WTC11 (cell line): ENCODE data around the gene CPT1C. TPM values are rescaled to one million over a fixed set of nuclear protein-coding genes. Genes with fewer than 3 reads are reported as not detected.

Experiments
- ATAC-seq: fragments of 200-7000 bp; cut with Tn5 transposase; 2 replicates; pipeline ENCODE4 v1.10.0; 2021; ENCODE audit warnings: mild to moderate bottlenecking, moderate library complexity
- CTCF ChIA-PET: fragments of 300-600 bp; sonication (Branson Sonifier 250); formaldehyde crosslinking; loops from one replicate; lab custom pipeline; 2021; ENCODE audit warnings: antibody characterized with exemption; lab: Charles Lee
- POLR2A ChIA-PET: fragments of 350-600 bp; sonication (Branson Sonifier 250); formaldehyde crosslinking; loops from one replicate; lab custom pipeline; 2021; ENCODE audit warnings: antibody characterized with exemption; lab: Charles Lee
- DNase-seq: peaks from one replicate; pipeline ENCODE4 v3.0.0; 2021; ENCODE audit warnings: low spot score
- H3K27ac Mint-ChIP-seq: 2 replicates; pipeline ENCODE4 v1.8.0; 2021; ENCODE audit warnings: mixed read lengths
- H3K27me3 Mint-ChIP-seq: 2 replicates; pipeline ENCODE4 v1.8.0; 2021; ENCODE audit warnings: low read depth, mild to moderate bottlenecking, moderate library complexity, mixed read lengths
- H3K36me3 Mint-ChIP-seq: 2 replicates; pipeline ENCODE4 v1.8.0; 2021; ENCODE audit warnings: mixed read lengths
- H3K4me1 Mint-ChIP-seq: 2 replicates; pipeline ENCODE4 v1.8.0; 2022; ENCODE audit warnings: mixed read lengths
- H3K4me3 Mint-ChIP-seq: 2 replicates; pipeline ENCODE4 v1.8.0; 2021; ENCODE audit warnings: mild to moderate bottlenecking, moderate library complexity, mixed read lengths
- H3K9me3 Mint-ChIP-seq: 2 replicates; pipeline ENCODE4 v1.8.0; 2021; ENCODE audit warnings: mixed read lengths
- AFF4 ChIP-seq: sonication (generic); formaldehyde crosslinking; IDR thresholded peaks from 2 replicates; pipeline ENCODE4 v1.8.1; 2023; ENCODE audit warnings: mild to moderate bottlenecking, missing genetic modification reagents, borderline replicate concordance
- E2F1 ChIP-seq: sonication (generic); formaldehyde crosslinking; IDR thresholded peaks from 2 replicates; pipeline ENCODE4 v1.8.0; 2022; ENCODE audit warnings: mild to moderate bottlenecking, missing genetic modification reagents
- EMX1 ChIP-seq: fragments of 250-450 bp; sonication (Bioruptor Pico); IDR thresholded peaks from 2 replicates; pipeline ENCODE4 v1.8.0; 2021; ENCODE audit warnings: mild to moderate bottlenecking
- HMGA2 ChIP-seq: fragments of 250-450 bp; sonication (Bioruptor Pico); IDR thresholded peaks from 2 replicates; pipeline ENCODE4 v1.4.0; 2021; ENCODE audit warnings: mild to moderate bottlenecking, moderate library complexity
- IRF2 ChIP-seq: sonication (generic); formaldehyde crosslinking; IDR thresholded peaks from 2 replicates; pipeline ENCODE4 v1.8.0; 2022; ENCODE audit warnings: low read depth, missing genetic modification reagents, borderline replicate concordance
- JAZF1 ChIP-seq: fragments of 250-450 bp; sonication (Bioruptor Pico); IDR thresholded peaks from 2 replicates; pipeline ENCODE4 v1.9.0; 2021; ENCODE audit warnings: moderate library complexity, mild to moderate bottlenecking, inconsistent platforms
- KAT7 ChIP-seq: sonication (generic); formaldehyde crosslinking; IDR thresholded peaks from 2 replicates; pipeline ENCODE4 v1.8.1; 2023; ENCODE audit warnings: missing genetic modification reagents, mild to moderate bottlenecking, borderline replicate concordance
- NR1H2 ChIP-seq: sonication (generic); formaldehyde crosslinking; IDR thresholded peaks from 2 replicates; pipeline ENCODE4 v1.9.0; 2021; ENCODE audit warnings: mild to moderate bottlenecking, moderate library complexity, missing genetic modification reagents
- OVOL2 ChIP-seq: fragments of 250-450 bp; sonication (Bioruptor Pico); IDR thresholded peaks from 2 replicates; pipeline ENCODE4 v1.9.0; 2021; ENCODE audit warnings: mild to moderate bottlenecking, borderline replicate concordance
- PRRX2 ChIP-seq: fragments of 250-450 bp; sonication (Bioruptor Pico); IDR thresholded peaks from 2 replicates; pipeline ENCODE4 v1.8.0; 2021; ENCODE audit warnings: mild to moderate bottlenecking
- RELA ChIP-seq: sonication (generic); formaldehyde crosslinking; IDR thresholded peaks from 2 replicates; pipeline ENCODE4 v1.8.1; 2022; ENCODE audit warnings: missing genetic modification reagents, mild to moderate bottlenecking, borderline replicate concordance
- RORB ChIP-seq: fragments of 250-450 bp; sonication (Bioruptor Pico); IDR thresholded peaks from 2 replicates; pipeline ENCODE4 v1.9.0; 2021; ENCODE audit warnings: mild to moderate bottlenecking
- TEAD1 ChIP-seq: sonication (generic); formaldehyde crosslinking; IDR thresholded peaks from 2 replicates; pipeline ENCODE4 v1.8.0; 2022; ENCODE audit warnings: mild to moderate bottlenecking, missing genetic modification reagents
- TEAD4 ChIP-seq: sonication (generic); formaldehyde crosslinking; IDR thresholded peaks from 2 replicates; pipeline ENCODE4 v1.8.0; 2022; ENCODE audit warnings: mild to moderate bottlenecking, missing genetic modification reagents
- TP53 ChIP-seq: sonication (generic); formaldehyde crosslinking; IDR thresholded peaks from 2 replicates; pipeline ENCODE4 v1.8.1; 2023; ENCODE audit warnings: mild to moderate bottlenecking, missing genetic modification reagents
- USF2 ChIP-seq: sonication (generic); formaldehyde crosslinking; IDR thresholded peaks from 2 replicates; pipeline ENCODE4 v1.8.1; 2023; ENCODE audit warnings: mild to moderate bottlenecking, missing genetic modification reagents, moderate library complexity
- ZBTB21 ChIP-seq: sonication (generic); formaldehyde crosslinking; IDR thresholded peaks from 2 replicates; pipeline ENCODE4 v1.8.1; 2023; ENCODE audit warnings: mild to moderate bottlenecking, missing genetic modification reagents, borderline replicate concordance
- ZNF317 ChIP-seq: sonication (generic); formaldehyde crosslinking; IDR thresholded peaks from 2 replicates; pipeline ENCODE4 v1.8.1; 2023; ENCODE audit warnings: low read depth, mild to moderate bottlenecking, moderate library complexity, missing genetic modification reagents, borderline replicate concordance
- ZNF671 ChIP-seq: fragments of 250-450 bp; sonication (Bioruptor Pico); IDR thresholded peaks from 2 replicates; pipeline ENCODE4 v1.8.0; 2021; ENCODE audit warnings: mild to moderate bottlenecking
- total RNA-seq: library from RNA; stranded (reverse); gene quantifications from 3 replicates; pipeline ENCODE4 v1.2.3, GENCODE V29; 2021
- TF ChIP-seq, protein P1 (sequence below): sonication (generic); formaldehyde crosslinking; IDR thresholded peaks from 2 replicates; pipeline ENCODE4 v1.8.1; 2022; ENCODE audit warnings: missing genetic modification reagents, borderline replicate concordance

The CPT1C gene
- total RNA-seq, 1 experiment from 2014 or later, result 74.6 TPM

GRCh38 chr19:49658139-49658517 lies 32.8 kb upstream of the CPT1C start (continued):
- TF ChIP-seq IRF2 (CRISPR knock-in tag) (no peak), OVOL2 (CRISPR knock-in tag) (no peak), AFF4 (CRISPR knock-in tag) (no peak), ZNF317 (CRISPR knock-in tag) (no peak), ZNF671 (CRISPR knock-in tag) (no peak), NR1H2 (CRISPR knock-in tag) (no peak), E2F1 (CRISPR knock-in tag) (no peak), HMGA2 (CRISPR knock-in tag) (no peak), TEAD4 (CRISPR knock-in tag) (no peak), RORB (CRISPR knock-in tag) (no peak)
- TF ChIP-seq, all 79 proteins: peak for 0

- TF ChIP-seq EMX1 (CRISPR knock-in tag) (no peak), RELA (CRISPR knock-in tag) (0 out of 2 replicates have a peak, but pooled peaks have one; percentile 17)
- TF ChIP-seq, all 79 proteins: peak for 1
- no peak overlapping the region for H3K27ac Mint-ChIP-seq
- H3K4me3 Mint-ChIP-seq, result no peak overlapping the region
- peaks cover 7% of the 10 kb centered on the region for H3K9me3 Mint-ChIP-seq
- H3K4me1 Mint-ChIP-seq, result peaks cover 10% of the 10 kb centered on the region
- DNase-seq (no peak), ATAC-seq (no peak)
- ChIA-PET POLR2A (no interaction called here), CTCF (interaction anchor here (1.0 to 1.3 kb wide), 2 partner anchors 18 to 22 kb away, joined by 3 to 4 read pairs; partner anchors contain the start of gene PRMT1)
- no peaks in the 10 kb centered on the region for H3K27me3 Mint-ChIP-seq
- peaks cover 73% of the 10 kb centered on the region for H3K36me3 Mint-ChIP-seq
Observed at GRCh38 chr19:49658566-49659442, 32.1 kb upstream of the CPT1C start.

DNA sequence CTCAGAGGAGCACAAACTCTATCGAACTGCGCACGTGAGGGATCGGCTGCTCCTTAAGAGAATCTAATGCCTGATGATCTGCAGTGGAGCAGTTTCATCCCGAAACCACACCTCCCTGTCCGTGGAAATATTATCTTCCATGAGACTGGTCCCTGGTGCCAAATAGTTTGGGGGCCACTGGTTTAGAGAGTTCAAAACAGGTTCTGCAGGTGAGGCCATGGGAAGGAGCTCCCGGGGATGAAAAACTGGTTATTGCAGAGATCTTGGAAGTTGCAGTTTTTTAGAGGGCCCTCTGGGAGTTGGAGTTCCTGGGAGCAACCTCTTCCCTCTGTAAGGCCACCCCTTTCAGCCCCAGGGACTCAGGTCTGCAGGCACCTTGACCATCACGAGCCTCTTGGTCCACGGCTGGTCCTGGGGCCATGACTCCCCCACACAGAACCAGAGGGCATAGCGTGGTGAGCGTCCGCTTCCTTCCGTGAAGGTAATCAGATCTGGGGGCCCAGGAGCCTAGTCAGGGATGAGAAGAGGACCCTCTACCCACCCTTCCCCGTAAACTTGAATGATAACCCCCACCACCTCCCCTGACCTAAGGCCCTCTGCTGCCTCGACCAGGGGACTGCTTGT lies 30.5 kb upstream of the CPT1C start:
- no peak for DNase-seq
- H3K36me3 Mint-ChIP-seq, result peaks cover 64% of the 10 kb centered on the region
- TF ChIP-seq JAZF1 (CRISPR knock-in tag) (no peak), HMGA2 (CRISPR knock-in tag) (no peak), PRRX2 (CRISPR knock-in tag) (no peak), TEAD4 (CRISPR knock-in tag) (no peak), TEAD1 (CRISPR knock-in tag) (no peak), KAT7 (CRISPR knock-in tag) (no peak), ZBTB21 (no peak), RELA (CRISPR knock-in tag) (no peak), TP53 (CRISPR knock-in tag) (no peak), USF2 (CRISPR knock-in tag) (no peak)
- TF ChIP-seq, protein P1, sequence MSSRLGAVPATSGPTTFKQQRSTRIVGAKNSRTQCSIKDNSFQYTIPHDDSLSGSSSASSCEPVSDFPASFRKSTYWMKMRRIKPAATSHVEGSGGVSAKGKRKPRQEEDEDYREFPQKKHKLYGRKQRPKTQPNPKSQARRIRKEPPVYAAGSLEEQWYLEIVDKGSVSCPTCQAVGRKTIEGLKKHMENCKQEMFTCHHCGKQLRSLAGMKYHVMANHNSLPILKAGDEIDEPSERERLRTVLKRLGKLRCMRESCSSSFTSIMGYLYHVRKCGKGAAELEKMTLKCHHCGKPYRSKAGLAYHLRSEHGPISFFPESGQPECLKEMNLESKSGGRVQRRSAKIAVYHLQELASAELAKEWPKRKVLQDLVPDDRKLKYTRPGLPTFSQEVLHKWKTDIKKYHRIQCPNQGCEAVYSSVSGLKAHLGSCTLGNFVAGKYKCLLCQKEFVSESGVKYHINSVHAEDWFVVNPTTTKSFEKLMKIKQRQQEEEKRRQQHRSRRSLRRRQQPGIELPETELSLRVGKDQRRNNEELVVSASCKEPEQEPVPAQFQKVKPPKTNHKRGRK, result no peak
- TF ChIP-seq, all 79 proteins: peak for 0
- no peak for ATAC-seq
- peaks cover 7% of the 10 kb centered on the region for H3K9me3 Mint-ChIP-seq
- H3K4me3 Mint-ChIP-seq, result no peak overlapping the region
- no peaks in the 10 kb centered on the region for H3K27me3 Mint-ChIP-seq
- CTCF ChIA-PET, result no interaction called here
- H3K27ac Mint-ChIP-seq, result no peak overlapping the region
- POLR2A ChIA-PET, result interaction anchor here (0.6 kb wide), 1 partner anchor 67 kb away, joined by 5 read pairs; no protein-coding TSS in a partner anchor
- peaks cover 15% of the 10 kb centered on the region for H3K4me1 Mint-ChIP-seq
